C4-2B (cell line): ENCODE data around the gene UPF2.

ENCODE experiments used
- H3K27ac ChIP-seq: fragments of 450-650 bp; 2 replicates; pipeline ENCODE4 v1.5.1; 2017
- CTCF ChIP-seq: fragments of 450-650 bp; conservative IDR thresholded peaks from 2 replicates; pipeline ENCODE4 v1.5.1; 2017; ENCODE audit warnings: mild to moderate bottlenecking
- ZFX ChIP-seq: fragments of 450-650 bp; IDR thresholded peaks from 2 replicates; pipeline ENCODE4 v1.6.1; 2017

The UPF2 gene

GRCh38 chr10:11950325-11951018 is 92.1 kb downstream of the UPF2 start:
- H3K27ac ChIP-seq, result no peak overlapping the region
- no peak for TF ChIP-seq CTCF
- no peak for TF ChIP-seq ZFX

GRCh38 chr10:11949152-11949551 is 93.5 kb downstream of the UPF2 start:
- no peak overlapping the region for H3K27ac ChIP-seq
- TF ChIP-seq CTCF (no peak), ZFX (no peak)

GRCh38 chr10:11946652-11947051 is 96.0 kb downstream of the UPF2 start:
- TF ChIP-seq CTCF (no peak), ZFX (no peak)
- H3K27ac ChIP-seq, result no peak overlapping the region

- no peak overlapping the region for H3K27ac ChIP-seq
Measured at GRCh38 chr10:11936389-11937152, 106.0 kb downstream of the UPF2 start.

GRCh38 chr10:11934262-11934661 is 108.3 kb downstream of the UPF2 start:
- H3K27ac ChIP-seq, result no peak overlapping the region
- TF ChIP-seq ZFX, result no peak
- TF ChIP-seq CTCF, result no peak

More at GRCh38 chr10:11936389-11937152, 106.0 kb downstream of the UPF2 start:
- no peak for TF ChIP-seq CTCF
- no peak for TF ChIP-seq ZFX

GRCh38 chr10:11933577-11934223 is 108.9 kb downstream of the UPF2 start:
- H3K27ac ChIP-seq, result no peak overlapping the region
- TF ChIP-seq ZFX (no peak), CTCF (no peak)

- TF ChIP-seq ZFX, result no peak
- no peak for TF ChIP-seq CTCF
- H3K27ac ChIP-seq, result no peak overlapping the region
Measured at GRCh38 chr10:11931038-11931437, 111.6 kb downstream of the UPF2 start.
